GM23338 (cell line): ENCODE measurements around the gene TOE1.

Experiments
- CREB1 ChIP-seq: fragments of 250-450 bp; sonication (Bioruptor Pico); IDR thresholded peaks from 2 replicates; pipeline ENCODE4 v1.5.0; 2020; ENCODE audit warnings: low read depth, mild to moderate bottlenecking, moderate library complexity
- CTCF ChIP-seq, 2 experiments: fragments of 200-600 bp in 1 of 2; sonication (generic) in 1 of 2; conservative IDR thresholded peaks; 2 replicates each; pipeline versions ENCODE4 v1.5.1 to v1.6.1; 2016 to 2017; ENCODE audit warnings: antibody characterized with exemption in 2 of 2, low read depth in 2 of 2, mild to moderate bottlenecking in 2 of 2, moderate library complexity in 1 of 2
- REST ChIP-seq: IDR thresholded peaks from one replicate; pipeline ENCODE4 v1.6.1; 2018; ENCODE audit warnings: antibody characterized with exemption; ENCODE audit not compliant: unreplicated experiment

- TF ChIP-seq CTCF (conservative IDR thresholded peaks at IDR 0.05; ENCODE audit: low read depth in 2 of 2) (no peak), REST (no peak), CREB1 (CRISPR knock-in tag) (no peak)
Measured at GRCh38 chr1:45302505-45303150, 37.3 kb upstream of the TOE1 start.
